Endothelial cell of umbilical vein (primary cell): ENCODE measurements around the gene NR6A1. TPM values are rescaled to one million over a fixed set of nuclear protein-coding genes. Genes with fewer than 3 reads are reported as not detected.

Experiments
- BruUV-seq: library from RNA; stranded (reverse); fragments of 400-500 nt; replicated peaks from 2 replicates; lab custom pipeline; 2021; lab: Mats Ljungman, UMichigan
- CTCF ChIA-PET: fragments of 300-600, 350-600 bp; sonication (Branson Sonifier 250); formaldehyde crosslinking; loops from one replicate; lab custom pipeline; 2021; ENCODE audit warnings: antibody characterized with exemption, inconsistent platforms; lab: Charles Lee
- POLR2A ChIA-PET: fragments of 300-600, 350-600 bp; sonication (Branson Sonifier 250); formaldehyde crosslinking; loops from one replicate; lab custom pipeline; 2021; ENCODE audit warnings: antibody characterized with exemption, inconsistent platforms; lab: Charles Lee
- DNase-seq: peaks from one replicate; pipeline ENCODE4 v3.0.0-alpha.2; 2011; ENCODE audit warnings: low read depth, low spot score
- FAIRE-seq: peaks from 2 replicates; lab custom pipeline; 2011; peaks lifted over from hg19 to GRCh38; lab: Jason Lieb, UNC
- H2AFZ ChIP-seq: 2 replicates; pipeline ENCODE4 v1.6.0; 2012; ENCODE audit warnings: low read depth, low read length, control low read depth, inconsistent platforms
- H3K27ac ChIP-seq: 2 replicates; pipeline ENCODE4 v1.5.1; 2011; ENCODE audit warnings: low read depth, mild to moderate bottlenecking, control low read depth, low read length, moderate library complexity; ENCODE audit not compliant: insufficient read depth
- H3K27me3 ChIP-seq, 2 experiments: 2 replicates each; pipeline versions ENCODE4 v1.6.0 to v1.6.1; 2011; ENCODE audit warnings: low read length in 2 of 2, mixed read lengths in 1 of 2; ENCODE audit not compliant: control insufficient read depth in 2 of 2, insufficient read depth in 2 of 2
- H3K36me3 ChIP-seq, 2 experiments: 2 replicates in 1 of 2; 3 replicates in 1 of 2; pipeline ENCODE4 v1.5.1; 2011; ENCODE audit warnings: low read length in 2 of 2, mild to moderate bottlenecking in 1 of 2, moderate library complexity in 1 of 2; ENCODE audit not compliant: control insufficient read depth in 2 of 2, insufficient read depth in 2 of 2; ENCODE audit errors: extremely low read depth in 1 of 2
- H3K4me1 ChIP-seq: 3 replicates; pipeline ENCODE4 v1.5.1; 2011; ENCODE audit warnings: mild to moderate bottlenecking, low read length; ENCODE audit not compliant: control insufficient read depth, insufficient read depth; ENCODE audit errors: extremely low read depth
- H3K4me2 ChIP-seq: 2 replicates; pipeline ENCODE4 v1.6.1; 2011; ENCODE audit warnings: low read length, control low read depth, mixed read lengths; ENCODE audit not compliant: insufficient read depth
- H3K4me3 ChIP-seq, 3 experiments: fragments of 200-600 bp in 1 of 3; sonication (generic), shearing (Covaris generic) in 1 of 3; replicated peaks in 1 of 3; 2 replicates each; pipeline ENCODE4 v1.5.1; 2011 to 2016; ENCODE audit warnings: control low read depth in 3 of 3, low read length in 3 of 3, mild to moderate bottlenecking in 2 of 3, inconsistent platforms in 1 of 3, low read depth in 1 of 3, moderate library complexity in 1 of 3; ENCODE audit not compliant: insufficient read depth in 1 of 3
- H3K79me2 ChIP-seq: 2 replicates; pipeline ENCODE4 v1.6.0; 2012; ENCODE audit warnings: low read length, inconsistent platforms; ENCODE audit not compliant: control insufficient read depth, insufficient read depth
- H3K9ac ChIP-seq: replicated peaks from 2 replicates; pipeline ENCODE3; 2011; ENCODE audit warnings: low read length, control low read depth; ENCODE audit not compliant: insufficient read depth; ENCODE audit errors: extremely low read depth
- H3K9me1 ChIP-seq: replicated peaks from 3 replicates; pipeline ENCODE4 v1.6.0; 2011; ENCODE audit warnings: mild to moderate bottlenecking, low read length; ENCODE audit not compliant: control insufficient read depth, insufficient read depth; ENCODE audit errors: extremely low read depth
- H3K9me3 ChIP-seq: replicated peaks from 2 replicates; pipeline ENCODE4 v1.5.1; 2012; ENCODE audit warnings: low read length, inconsistent platforms; ENCODE audit not compliant: control insufficient read depth, insufficient read depth
- H4K20me1 ChIP-seq: replicated peaks from 2 replicates; pipeline ENCODE3; 2011; ENCODE audit warnings: mild to moderate bottlenecking, low read length; ENCODE audit not compliant: control insufficient read depth, insufficient read depth; ENCODE audit errors: extremely low read depth
- CTCF ChIP-seq, 2 donors: IDR thresholded peaks; 1 replicate in 1 of 2; 2 replicates in 1 of 2; pipeline ENCODE4 v1.5.1; 2011; ENCODE audit warnings: low read length in 2 of 2, mild to moderate bottlenecking in 2 of 2, moderate library complexity in 2 of 2, control low read depth in 1 of 2, inconsistent platforms in 1 of 2, low read depth in 1 of 2; ENCODE audit not compliant: insufficient read depth in 1 of 2; ENCODE audit errors: extremely low read depth in 1 of 2
- EZH2 ChIP-seq: IDR thresholded peaks from 2 replicates; pipeline ENCODE4 v1.6.1; 2012; ENCODE audit warnings: borderline replicate concordance, low read depth, mild to moderate bottlenecking, moderate library complexity, low read length, inconsistent platforms; ENCODE audit not compliant: severe bottlenecking
- FOS ChIP-seq: IDR thresholded peaks from 2 replicates; pipeline ENCODE4 v1.6.1; 2011; ENCODE audit warnings: mild to moderate bottlenecking, low read length, moderate library complexity, borderline replicate concordance; ENCODE audit not compliant: insufficient read depth
- GATA2 ChIP-seq: IDR thresholded peaks from 2 replicates; pipeline ENCODE4 v1.7.0; 2011; ENCODE audit warnings: low read depth, mild to moderate bottlenecking, moderate library complexity, mixed read lengths, low read length; ENCODE audit not compliant: insufficient read length, insufficient read depth
- JUN ChIP-seq: IDR thresholded peaks from 2 replicates; pipeline ENCODE4 v1.6.1; 2011; ENCODE audit warnings: borderline replicate concordance, low read depth; ENCODE audit not compliant: insufficient read length, insufficient read depth
- MAX ChIP-seq: IDR thresholded peaks from 2 replicates; pipeline ENCODE4 v1.6.1; 2011; ENCODE audit not compliant: insufficient read depth, insufficient read length
- MYC ChIP-seq: IDR thresholded peaks from one replicate; pipeline ENCODE4 v1.6.1; 2011; ENCODE audit warnings: mild to moderate bottlenecking, low read depth, low read length
- POLR2A ChIP-seq: IDR thresholded peaks from 2 replicates; pipeline ENCODE4 v1.6.1; 2012; ENCODE audit warnings: low read depth, mild to moderate bottlenecking, control low read depth, low read length
- POLR2AphosphoS5 ChIP-seq: IDR thresholded peaks from 2 replicates; pipeline ENCODE4 v1.6.1; 2012; ENCODE audit warnings: low read depth, mild to moderate bottlenecking, control low read depth, low read length, moderate library complexity; ENCODE audit not compliant: insufficient read depth
- dilution Hi-C: fragments of 300-500 bp; cut with MboI; formaldehyde crosslinking; loops from one replicate; pipeline ENCODE4 v1.15.0; 2019; ENCODE audit warnings: low sequenced_read_pairs; ENCODE audit not compliant: extremely low pct_ligation_motif_present
- intact Hi-C: fragments of 100-400 bp; cut with micrococcal nuclease; formaldehyde crosslinking; loops from one replicate; pipeline ENCODE4 v1.10.0; 2022
- polyA plus RNA-seq, 4 experiments: library from polyadenylated mRNA; depleted of rRNA in 3 of 4; stranded (reverse) in 3 of 4; unstranded in 1 of 4; fragments of >200 nt; gene quantifications; 2 replicates each; pipeline versions ENCODE4 v1.2.1 to v1.2.3, GENCODE V29; 2011 to 2012; ENCODE audit warnings: missing spikeins in 1 of 4
- total RNA-seq: library from RNA; stranded (reverse); gene quantifications from 2 replicates; pipeline ENCODE4 v1.2.3, GENCODE V29; 2021

NR6A1 gene
- total and polyA plus RNA-seq, 2 donors (not counting 3 experiments of a cell fraction or from before 2014, with no cell fraction given) = 0.17 to 1.2 TPM

- no peak overlapping the region for H3K27ac ChIP-seq
- intact Hi-C loops (no loop called here), dilution Hi-C loops (no loop called here)
- POLR2A ChIA-PET = no interaction called here
- H3K9me1 ChIP-seq = no peaks in the 10 kb centered on the region
- no peak overlapping the region for H3K9ac ChIP-seq
- BruUV-seq = no TSS peak
- no peak overlapping the region for H2AFZ ChIP-seq
- H3K79me2 ChIP-seq = no peaks in the 10 kb centered on the region
- FAIRE-seq (no peak), DNase-seq (no peak)
- TF ChIP-seq MAX = no peak
- TF ChIP-seq POLR2AphosphoS5 = no peak
- TF ChIP-seq EZH2 = no peak
- TF ChIP-seq POLR2A = no peak
- no peak for TF ChIP-seq JUN
- no peak for TF ChIP-seq MYC
- no peak for TF ChIP-seq FOS
- TF ChIP-seq GATA2 = no peak
- TF ChIP-seq CTCF (IDR thresholded peaks at IDR 0.05; ENCODE audit: extremely low read depth in 1 of 2, insufficient read depth in 1 of 2, low read depth in 1 of 2, low read length in 2 of 2) = no peak
- CTCF ChIA-PET = interaction anchor here (0.7 to 1.6 kb wide), 4 partner anchors 8 to 35 kb away, joined by 3 to 8 read pairs (median 3); no protein-coding TSS in a partner anchor
- H3K27me3 ChIP-seq = peaks cover 2 to 3% of the 10 kb centered on the region in 2 experiments
- H3K4me1 ChIP-seq = no peaks in the 10 kb centered on the region
- H3K4me2 ChIP-seq = no peak overlapping the region
- no peaks in the 10 kb centered on the region for H3K9me3 ChIP-seq
- H4K20me1 ChIP-seq = no peaks in the 10 kb centered on the region
- no peaks in the 10 kb centered on the region for H3K36me3 ChIP-seq
- no peak overlapping the region for H3K4me3 ChIP-seq
These were observed 203.7 kb downstream of the NR6A1 start for GRCh38 chr9:124567362-124567761.
